Activated CD4-positive, CD25-positive, alpha-beta regulatory T cell (primary cell): ENCODE results near the gene VPS13D.
"Not testable (repeated sequence)": the region's sequence is repeated elsewhere in the genome, so short reads cannot be mapped to it uniquely, and the experiment has no call there.

Source experiments
- DNase-seq, 4 experiments: peaks; one replicate each; lab custom pipeline; 2025; lab: John Stamatoyannopoulos, UW

VPS13D gene

DNA sequence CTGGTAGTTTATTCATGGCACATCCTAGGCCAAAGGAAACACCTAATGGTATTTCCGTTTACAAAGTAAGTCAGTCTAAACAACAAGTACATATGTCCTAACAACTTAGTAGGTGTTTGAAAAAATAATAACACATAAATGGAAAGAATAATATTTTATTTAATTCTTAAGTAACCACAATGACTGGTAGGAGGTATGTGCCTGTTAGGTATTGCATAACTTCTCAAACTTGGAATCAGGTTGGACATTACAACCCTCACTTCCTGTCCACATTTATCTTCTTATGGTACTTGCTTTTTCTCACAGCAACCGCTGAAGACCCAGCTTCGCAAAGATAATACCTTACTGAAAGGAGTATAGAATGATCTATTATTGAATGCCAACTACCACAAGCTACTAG, 64.2 kb downstream of the VPS13D start:
- DNase-seq = no peak

DNA sequence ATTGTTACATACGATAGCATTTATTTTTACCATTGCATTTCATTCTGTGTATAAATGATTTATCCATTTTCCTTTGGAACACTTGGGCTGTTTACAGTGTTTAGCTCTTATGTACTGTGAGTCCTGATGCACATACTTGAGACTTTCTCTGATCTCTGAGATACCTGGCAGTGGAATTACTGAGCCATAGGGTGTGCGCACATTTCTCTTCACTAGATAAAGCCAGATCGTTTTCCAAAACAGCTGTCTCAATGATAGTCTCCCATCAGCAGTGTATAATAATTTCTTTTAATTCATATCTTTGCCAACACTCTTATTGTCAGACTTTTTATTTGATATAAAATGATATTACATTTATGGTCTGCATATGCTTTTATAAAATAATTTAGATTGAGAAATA, 66.2 kb downstream of the VPS13D start:
- no peak for DNase-seq

DNA sequence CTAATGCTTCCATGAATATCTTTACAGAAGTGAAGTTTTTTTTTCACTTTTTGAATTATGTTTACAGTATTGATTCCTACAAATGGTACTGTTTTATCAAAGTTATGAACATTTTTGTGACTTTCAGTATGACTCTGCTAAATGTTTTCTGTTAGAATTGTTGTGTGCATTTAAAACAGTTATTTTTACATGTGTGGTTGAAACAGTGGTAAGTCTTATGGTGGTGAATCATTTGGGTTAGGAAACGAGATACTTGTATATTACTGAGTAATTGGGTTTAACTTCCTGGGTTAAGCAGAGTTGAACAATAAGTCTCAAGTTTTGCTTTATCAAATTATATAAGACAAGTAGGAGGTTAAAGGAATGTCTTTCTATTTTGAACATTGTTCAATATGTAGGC, 66.8 kb downstream of the VPS13D start:
- DNase-seq = no peak

DNA sequence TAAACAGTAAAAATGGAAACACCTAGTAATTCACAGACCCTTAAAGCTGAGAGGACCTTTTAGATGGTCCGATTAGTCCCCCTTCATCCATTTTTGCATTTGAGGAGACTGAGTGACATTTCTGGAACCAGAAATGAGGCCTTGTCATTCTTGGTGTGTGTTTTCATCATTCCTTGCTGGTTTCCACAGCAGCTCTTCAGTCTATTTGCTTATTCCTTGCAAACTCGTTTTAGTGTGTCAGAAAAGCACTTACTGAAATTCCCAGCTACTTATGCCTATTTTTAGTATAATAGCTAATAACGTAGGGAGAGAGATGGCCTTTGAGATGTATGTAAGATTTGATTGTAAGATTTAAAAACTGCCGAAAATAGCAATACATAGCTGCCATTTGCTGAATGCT, 70.9 kb downstream of the VPS13D start:
- no peak for DNase-seq

DNA sequence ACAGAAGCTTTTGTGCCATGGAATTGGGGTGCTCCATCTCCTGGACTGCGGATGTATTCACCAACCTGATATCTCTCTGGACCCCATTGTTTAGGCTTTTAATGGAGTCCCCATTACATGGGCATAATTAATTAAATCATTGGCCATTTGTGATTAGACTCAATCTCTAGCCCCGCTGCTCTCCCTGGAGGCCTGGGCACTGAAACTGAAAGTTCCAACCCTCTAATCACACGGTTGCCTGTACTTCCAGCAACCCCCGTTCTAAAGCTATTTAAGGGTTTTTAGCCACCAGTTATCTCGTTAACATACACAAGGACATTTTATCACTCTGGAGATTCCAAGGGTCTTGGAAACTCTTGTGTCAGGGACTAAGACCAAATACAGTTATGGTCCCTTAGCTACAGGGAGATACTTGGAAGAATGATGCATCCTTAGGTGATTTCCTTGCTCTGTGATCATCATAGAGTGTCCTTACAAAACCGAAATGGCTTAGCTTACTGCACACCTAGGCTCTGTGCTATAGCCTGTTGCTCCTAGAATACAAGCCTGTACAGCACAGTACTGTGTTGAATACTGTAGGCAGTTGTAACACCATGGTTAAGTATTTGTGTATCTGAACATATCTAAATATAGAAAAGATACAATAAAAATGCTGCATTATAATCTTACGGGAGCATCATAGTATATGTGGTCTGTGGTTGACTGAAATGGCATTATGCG, 71.8 kb downstream of the VPS13D start:
- no peak for DNase-seq

DNA sequence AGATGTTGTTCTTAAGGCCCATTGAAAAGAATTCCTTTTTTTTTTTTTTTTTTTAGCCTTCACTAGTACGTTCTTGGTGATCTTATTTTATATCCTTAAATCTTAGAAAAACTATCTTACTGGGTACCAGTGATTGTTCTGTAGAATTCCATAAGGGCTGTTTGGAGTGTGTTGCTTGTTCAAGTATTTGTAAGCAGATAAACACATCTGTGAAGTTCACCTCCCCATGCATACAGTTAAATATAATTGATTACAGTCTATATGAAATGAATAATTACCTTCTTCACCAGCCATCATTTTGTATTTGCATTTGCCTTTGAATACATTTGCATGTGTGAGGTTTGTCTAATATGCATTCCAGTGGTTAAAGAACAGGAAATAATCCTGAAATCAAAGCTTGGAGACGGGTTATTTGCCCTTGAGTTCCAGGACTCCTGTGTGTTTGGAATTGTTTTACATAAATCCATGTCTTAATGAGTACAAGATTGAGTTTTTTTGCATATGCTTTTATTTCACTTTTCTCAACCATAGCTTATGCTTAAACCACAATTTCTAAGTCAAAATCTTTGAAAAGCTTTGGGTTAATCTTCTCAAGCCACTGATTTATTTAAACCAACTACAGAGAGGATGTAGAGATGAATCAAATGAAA, 73.1 kb downstream of the VPS13D start:
- no peak for DNase-seq

DNA sequence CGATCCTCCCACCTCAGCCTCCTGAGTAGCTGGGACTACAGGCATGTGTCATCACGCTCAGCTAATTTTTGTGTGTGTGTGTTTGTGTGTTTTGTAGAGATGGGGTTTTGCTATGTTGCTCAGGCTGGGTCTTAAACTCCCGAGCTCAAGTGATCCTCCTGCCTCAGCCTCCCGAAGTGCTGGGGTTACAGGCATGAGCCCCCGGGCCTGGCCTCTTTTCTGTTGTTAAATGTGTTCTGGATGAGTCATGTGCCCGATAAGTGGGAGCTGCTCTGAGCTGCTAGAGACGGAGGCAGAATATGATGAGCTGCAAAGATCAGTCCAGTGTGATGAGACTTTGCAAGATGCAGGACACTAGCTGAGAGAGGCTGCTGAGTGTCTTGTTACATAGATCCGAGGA, 75.5 kb downstream of the VPS13D start:
- no peak for DNase-seq

DNA sequence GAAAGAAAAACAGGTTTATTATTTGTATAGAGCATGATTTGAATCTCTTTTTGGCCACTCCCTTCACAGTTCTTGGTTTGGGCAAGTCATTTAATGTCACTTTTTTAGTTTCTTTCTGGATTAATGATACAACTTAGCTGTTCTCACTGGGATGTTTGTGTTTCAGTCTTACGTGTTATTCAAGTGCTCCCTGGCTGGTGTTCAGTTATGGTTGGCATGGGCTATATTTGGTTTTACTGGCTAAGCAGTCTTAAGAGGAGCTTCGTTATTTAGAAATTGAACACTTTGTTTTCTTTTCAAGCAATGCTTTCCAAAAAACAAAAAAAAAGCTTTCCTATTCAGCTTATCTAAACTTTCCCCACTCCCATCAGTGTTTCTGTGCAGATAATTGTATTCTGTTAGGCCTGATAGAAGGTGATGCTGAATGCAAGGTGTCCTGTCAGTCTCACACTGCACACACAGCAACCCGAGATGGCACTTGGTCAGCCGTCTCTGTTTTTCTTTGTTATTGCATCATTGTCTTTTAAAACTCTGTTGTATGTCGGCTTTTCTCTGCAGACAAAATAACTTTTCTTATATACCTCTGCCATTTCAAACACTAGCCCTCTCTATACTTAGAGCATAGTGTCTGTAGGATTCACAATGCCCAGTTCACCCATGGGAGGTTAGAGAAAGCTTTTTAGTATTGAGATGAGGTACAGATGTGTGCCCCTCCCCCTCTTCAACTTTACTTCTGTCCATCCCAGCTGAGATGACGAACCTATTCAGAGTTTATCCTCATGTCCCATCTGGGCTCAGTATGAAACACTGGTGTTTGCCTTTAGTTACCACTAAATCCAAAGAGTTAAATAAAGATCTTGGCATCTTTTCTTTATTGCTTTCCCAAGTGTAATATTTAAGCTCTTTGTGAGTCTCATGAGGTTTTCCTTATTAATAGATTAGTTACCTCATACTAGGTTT, 80.2 kb downstream of the VPS13D start:
- no peak for DNase-seq

DNA sequence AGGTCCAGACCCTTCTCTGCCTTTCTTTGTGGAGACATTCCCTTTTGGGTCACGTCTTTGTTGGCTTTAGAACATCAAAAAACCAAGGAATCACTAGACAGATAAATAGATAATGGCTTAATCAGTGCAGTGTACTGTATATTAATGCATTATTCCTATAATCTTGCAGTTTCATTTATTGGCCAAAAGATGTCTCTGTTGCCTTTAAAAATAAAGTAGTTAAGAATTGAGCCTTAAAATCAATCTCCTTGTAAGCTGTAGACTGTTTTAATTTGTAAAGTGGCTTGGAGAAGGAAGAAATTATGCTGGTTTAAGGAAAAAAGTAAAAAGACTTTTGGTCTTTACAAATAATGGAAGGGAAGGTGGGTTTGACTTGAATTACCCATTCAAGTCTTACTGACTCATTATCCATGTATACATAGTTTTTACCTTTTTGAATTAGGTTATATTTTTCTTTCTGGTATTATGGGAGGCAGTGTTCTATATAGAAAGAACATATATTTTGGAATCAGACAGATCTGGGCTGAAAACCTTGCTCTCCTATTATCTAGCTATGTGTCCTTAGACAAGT, 84.6 kb downstream of the VPS13D start:
- DNase-seq = no peak

DNA sequence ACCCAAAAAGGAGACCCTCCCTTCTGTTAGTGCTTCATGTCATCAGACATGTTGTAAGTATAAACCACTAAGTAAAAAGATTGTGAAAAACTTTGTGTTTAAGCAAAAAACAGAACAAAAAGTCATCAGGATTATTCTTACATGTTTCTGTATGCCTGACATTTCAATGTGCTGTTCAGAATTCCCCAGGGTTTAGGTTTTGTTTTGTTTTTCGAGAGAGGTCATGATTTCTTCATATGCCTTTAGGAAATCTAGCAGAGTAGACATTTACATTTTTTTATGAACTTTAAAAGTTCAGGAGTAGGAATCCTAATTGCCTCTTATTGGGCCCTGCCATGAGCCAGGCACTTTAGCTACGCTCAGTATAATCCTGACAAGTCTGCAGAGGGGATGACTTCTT, 85.3 kb downstream of the VPS13D start:
- DNase-seq = no peak

DNA sequence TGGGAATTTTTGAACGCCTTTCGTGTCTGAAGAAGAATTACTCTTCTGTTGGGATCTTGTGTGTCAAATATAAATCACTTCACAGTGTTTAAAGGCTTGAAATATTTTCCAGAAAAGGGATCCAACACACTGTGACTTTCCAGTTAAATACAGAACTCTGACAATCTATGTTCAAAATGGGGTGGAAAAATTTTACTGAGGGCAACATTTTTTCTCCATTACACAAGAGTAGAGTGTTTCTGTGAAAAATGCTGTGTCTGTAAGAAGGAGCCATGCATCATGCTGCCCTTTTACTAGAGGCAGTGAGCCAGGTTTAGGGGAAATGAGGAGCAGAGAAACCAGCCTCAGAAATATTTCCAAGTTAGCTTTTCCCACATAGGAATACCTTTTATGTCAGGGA, 86.5 kb downstream of the VPS13D start:
- DNase-seq = no peak

DNA sequence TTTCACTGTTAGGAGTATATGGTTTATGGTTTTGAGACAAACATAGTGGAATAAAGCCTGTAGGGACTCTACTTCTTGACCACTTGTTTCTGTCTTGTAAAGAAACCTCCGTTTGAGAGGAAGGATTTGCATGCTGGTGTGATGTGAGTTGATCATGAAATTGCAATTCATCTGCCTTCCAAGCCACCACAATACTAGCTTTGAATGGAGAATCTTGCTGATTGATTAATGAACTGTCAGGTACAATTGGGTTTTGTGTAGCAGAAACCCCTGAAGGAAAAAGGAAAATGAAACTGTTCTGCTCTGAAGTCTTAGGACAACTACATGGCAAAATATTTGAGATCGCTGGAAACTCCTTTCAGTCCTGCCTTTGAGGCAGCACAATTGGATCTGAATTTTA, 90.7 kb downstream of the VPS13D start:
- no peak for DNase-seq

DNA sequence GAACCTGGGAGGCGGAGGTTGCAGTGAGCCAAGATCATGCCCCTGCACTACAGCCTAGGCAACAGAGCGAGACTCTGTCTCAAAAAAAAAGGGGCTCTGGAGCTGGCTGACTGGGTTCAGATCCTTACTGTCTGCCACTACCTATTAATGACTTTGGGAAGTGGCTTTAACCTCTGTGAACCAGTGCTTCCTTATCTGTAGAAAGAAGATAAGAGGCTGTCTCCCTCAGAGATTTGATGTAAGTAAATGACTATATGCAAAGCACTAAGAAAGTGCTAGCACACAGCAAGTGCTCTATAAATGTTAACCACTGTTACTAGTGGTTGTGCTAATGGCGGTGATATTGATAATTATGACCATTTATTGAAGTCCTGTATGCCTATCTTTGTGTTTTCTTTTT, 94.6 kb downstream of the VPS13D start:
- DNase-seq = no peak

DNA sequence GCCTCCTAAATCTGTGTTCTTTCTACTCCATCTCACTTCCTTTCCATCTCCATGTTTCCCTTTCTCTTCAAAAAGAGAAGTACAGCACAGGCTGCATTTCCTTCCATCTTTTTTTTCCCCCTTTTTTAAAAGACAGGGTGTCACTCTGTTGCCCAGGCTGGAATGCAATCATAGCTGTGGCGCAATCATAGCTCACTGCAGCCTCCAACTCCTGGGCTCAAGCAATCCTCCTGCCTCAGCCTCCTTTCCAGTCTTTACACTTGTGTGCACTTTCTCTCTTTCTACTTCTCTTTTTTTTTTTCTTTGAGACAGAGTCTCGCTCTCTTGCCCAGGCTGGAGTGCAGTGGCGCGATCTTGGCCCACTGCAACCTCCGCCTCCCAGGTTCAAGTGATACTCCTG, 95.1 kb downstream of the VPS13D start:
- DNase-seq = not testable (repeated sequence)

DNA sequence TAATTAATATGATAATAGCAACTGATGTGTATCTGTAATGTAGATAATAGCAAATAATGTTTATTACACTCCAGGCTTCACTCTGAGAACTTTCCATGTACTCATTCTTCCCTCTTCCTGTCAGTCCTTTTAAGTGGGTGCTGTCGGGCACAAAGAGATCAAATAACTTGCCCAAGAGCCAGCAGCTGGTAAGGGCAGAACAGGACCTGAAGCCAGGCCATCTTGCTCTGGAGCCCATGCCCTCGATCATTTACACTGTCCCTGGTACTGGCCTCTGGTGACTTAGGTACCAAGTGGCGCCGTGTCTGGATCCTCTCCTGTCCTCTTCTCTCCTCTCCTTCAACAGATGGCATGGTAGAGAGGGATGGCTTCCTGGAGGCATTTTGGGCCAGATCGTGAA, 97.2 kb downstream of the VPS13D start:
- DNase-seq = no peak

DNA sequence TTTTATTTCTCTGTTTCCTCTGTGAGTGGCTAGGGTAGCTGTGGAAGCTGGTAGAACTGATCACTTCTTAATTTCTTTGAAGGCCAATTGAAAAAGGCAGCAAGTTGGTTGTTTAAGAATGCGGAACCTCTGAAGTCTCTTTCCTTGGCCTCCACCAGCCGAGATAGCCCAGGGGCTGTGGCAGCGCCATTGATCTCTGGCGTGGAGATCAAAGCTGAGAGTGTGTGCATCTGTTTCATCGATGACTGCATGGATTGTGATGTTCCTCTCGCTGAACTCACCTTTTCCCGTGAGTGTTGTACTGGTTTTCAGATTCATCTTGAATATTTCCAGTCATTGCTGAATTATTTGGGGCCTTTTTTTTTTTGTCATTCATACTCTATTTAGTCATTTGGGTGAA, 97.7 kb downstream of the VPS13D start:
- no peak for DNase-seq

DNA sequence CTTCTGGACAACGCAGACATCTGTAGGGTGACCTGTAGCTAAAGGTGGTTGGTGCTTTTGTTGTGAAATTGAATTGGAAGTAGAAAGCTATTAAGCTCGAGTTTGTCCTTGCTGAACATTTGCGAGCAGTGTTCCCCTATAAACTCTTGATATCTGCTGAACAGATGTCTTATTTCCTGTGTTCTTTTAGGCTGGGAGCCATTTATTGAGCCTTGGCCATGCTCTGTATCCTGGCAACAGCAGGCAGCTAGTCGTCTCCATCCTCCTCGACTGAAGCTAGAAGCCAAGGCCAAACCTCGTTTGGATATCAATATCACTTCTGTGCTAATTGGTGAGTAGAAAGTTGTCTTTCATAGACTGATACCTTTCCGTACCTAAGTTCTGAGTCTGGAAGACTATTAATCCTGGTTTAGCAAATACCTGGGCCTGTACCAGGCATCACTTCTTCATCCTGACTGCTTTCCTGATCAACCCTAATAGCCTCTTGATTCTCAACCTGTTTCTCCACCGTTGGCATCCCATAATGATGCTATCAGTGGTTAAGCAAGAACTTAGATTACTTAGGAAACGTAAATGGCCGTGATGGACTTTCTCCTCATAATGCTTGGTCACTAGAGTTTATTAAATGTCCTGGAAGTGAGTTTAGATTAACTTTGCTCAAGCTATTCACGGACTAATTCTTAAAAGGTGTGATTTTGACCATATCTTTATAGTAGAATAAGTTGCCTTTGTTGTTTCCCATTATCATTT, 103.4 kb downstream of the VPS13D start:
- DNase-seq = no peak

DNA sequence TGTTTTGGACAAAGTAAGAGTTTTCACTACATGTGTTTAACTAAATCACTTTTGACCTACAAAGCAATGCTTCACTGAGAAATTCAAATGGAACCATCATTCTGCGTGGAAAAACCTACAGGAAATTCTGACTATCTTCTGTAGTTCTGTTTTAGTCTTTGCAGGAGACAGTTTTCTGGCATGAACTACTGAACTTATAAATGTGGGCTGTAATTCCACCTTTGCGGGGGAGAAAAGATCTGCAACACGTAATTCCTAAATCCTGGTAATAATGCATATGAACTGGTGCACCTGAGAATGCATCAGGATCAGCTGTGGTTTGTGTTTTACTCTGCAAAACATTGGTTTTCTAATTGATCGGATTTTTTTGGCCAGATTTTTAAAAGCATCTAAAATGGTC, 106.0 kb downstream of the VPS13D start:
- no peak for DNase-seq

DNA sequence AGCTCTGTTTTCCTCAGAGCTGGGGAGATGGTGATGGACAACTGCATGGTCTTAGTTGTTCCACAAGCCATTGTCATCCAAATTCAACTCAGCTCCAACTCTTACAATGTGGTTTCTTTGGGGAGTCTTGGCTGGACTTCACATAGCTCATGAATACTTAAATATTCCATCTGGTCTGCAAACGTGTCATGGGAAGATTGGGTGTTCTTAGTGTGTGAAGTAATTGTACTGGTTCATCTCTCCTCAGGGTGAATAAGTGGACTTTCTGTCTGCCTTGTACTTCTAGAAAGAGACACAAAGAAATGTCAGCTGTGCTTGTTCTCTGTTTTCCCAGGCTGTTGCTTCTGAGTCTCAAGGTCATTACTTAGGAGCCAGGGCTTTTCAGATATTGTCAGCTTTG, 106.6 kb downstream of the VPS13D start:
- no peak for DNase-seq

DNA sequence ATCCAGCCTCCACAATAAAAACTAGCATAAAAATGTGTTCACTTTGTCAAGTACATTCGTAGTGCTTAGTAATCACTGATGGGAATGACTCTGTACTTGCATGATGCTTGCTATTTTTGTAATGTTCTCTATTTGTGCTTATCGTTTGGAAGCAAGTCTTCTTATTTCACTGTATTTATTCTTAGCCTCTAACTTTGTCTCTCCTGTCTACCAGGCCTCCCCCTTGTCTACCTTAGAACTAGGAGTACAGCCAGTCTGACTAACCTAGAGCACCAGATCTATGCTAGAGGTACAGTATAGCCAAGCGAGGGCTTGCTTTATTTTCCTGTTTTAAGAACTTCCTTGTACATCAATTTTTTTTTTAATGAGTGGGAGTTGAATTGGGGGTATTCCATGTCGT, 108.2 kb downstream of the VPS13D start:
- no peak for DNase-seq

DNA sequence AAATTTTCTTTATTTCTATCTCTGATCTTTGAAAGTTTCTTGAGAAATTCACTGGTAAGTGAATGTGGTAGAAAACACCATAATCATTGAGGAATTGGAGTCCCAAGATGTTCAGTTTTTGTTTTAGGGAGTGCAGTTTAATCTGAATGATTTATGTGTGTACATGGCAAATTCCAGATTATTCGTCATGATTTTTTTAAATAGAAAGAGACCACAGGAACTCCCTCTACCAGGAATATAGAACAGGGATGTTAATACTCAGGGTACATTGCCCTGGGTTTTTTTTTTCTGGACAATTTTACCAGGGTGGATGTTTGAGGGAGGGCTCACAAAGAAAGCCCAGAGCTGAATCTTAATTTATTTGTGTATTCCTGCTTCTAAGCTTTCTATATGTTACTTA, 109.0 kb downstream of the VPS13D start:
- no peak for DNase-seq

DNA sequence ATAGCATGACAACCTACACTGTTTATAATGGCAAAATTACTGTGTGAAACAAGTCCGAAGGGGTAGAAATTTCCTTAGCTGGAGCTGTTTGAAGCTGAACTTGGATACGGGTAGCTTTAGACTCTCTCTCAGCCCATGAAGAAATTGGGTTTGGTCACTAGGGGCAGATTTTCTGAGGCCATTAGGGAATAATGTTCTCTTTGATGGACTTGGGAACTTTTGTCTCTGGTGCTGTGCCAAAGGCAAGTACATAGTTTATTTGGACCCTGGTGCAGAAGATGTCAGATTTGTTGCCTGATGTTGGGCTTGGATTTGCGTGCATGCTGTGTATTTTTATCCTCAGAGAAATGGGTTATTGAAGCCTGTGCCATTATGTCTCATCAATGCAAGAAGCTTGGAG, 109.6 kb downstream of the VPS13D start:
- DNase-seq = no peak
